PC-3 (cell line): ENCODE data around the gene NVL. TPM values are rescaled to one million over a fixed set of nuclear protein-coding genes. Genes with fewer than 3 reads are reported as not detected.

Source experiments
- ATAC-seq: fragments of 200-7000 bp; cut with Tn5 transposase; 2 replicates; pipeline ENCODE4 v1.9.1; 2020; ENCODE audit warnings: mild to moderate bottlenecking, moderate library complexity
- BruUV-seq: library from RNA; stranded (reverse); fragments of 400-500 nt; replicated peaks from 2 replicates; lab custom pipeline; 2021; lab: Mats Ljungman, UMichigan
- CTCF ChIA-PET: fragments of 300-600 bp; sonication (Branson Sonifier 250); formaldehyde crosslinking; loops from one replicate; lab custom pipeline; 2022; ENCODE audit warnings: antibody characterized with exemption; lab: Charles Lee
- POLR2A ChIA-PET: fragments of 300-600 bp; sonication (Branson Sonifier 250); formaldehyde crosslinking; loops from one replicate; lab custom pipeline; 2022; ENCODE audit warnings: antibody characterized with exemption; ENCODE audit not compliant: unreplicated experiment; lab: Charles Lee
- DNase-seq: peaks from one replicate; pipeline ENCODE4 v3.0.0-alpha.2; 2015
- H2AFZ ChIP-seq: fragments of 300-600 bp; sonication (generic); 2 replicates; pipeline ENCODE4 v1.6.0; 2016; ENCODE audit warnings: antibody characterized with exemption, low read length
- H3F3A ChIP-seq: fragments of 300-600 bp; sonication (generic); one replicate; pipeline ENCODE4 v1.6.0; 2017; ENCODE audit warnings: antibody characterized with exemption, low read length, control low read depth, mild to moderate bottlenecking; ENCODE audit not compliant: unreplicated experiment
- H3K27ac ChIP-seq: fragments of 300-600 bp; sonication (generic); 2 replicates; pipeline ENCODE4 v1.5.1; 2016; ENCODE audit warnings: mild to moderate bottlenecking, low read length
- H3K27me3 ChIP-seq: fragments of 300-600 bp; sonication (generic); 2 replicates; pipeline ENCODE4 v1.6.1; 2016; ENCODE audit warnings: low read length, mixed read lengths
- H3K36me3 ChIP-seq: fragments of 300-600 bp; sonication (generic); 2 replicates; pipeline ENCODE4 v1.6.1; 2016; ENCODE audit warnings: low read depth, mixed run types, low read length, mixed read lengths
- H3K4me1 ChIP-seq: fragments of 300-600 bp; sonication (generic); 2 replicates; pipeline ENCODE4 v1.5.1; 2016; ENCODE audit warnings: low read length; ENCODE audit not compliant: insufficient read depth
- H3K4me2 ChIP-seq: fragments of 300-600 bp; sonication (generic); 2 replicates; pipeline ENCODE4 v1.6.0; 2016; ENCODE audit warnings: low read length
- H3K4me3 ChIP-seq: fragments of 300-600 bp; sonication (generic); 2 replicates; pipeline ENCODE4 v1.5.1; 2016; ENCODE audit warnings: mild to moderate bottlenecking, low read length, mixed read lengths
- H3K79me2 ChIP-seq: fragments of 300-600 bp; sonication (generic); 2 replicates; pipeline ENCODE4 v1.6.1; 2017; ENCODE audit warnings: low read length, mixed read lengths
- H3K9ac ChIP-seq: fragments of 300-600 bp; sonication (generic); 2 replicates; pipeline ENCODE4 v1.6.0; 2016; ENCODE audit warnings: mild to moderate bottlenecking, low read length
- H3K9me2 ChIP-seq: fragments of 300-600 bp; sonication (generic); replicated peaks from 2 replicates; pipeline ENCODE4 v1.6.1; 2016; ENCODE audit warnings: mixed run types, low read length, mixed read lengths
- H3K9me3 ChIP-seq: fragments of 300-600 bp; sonication (generic); 2 replicates; pipeline ENCODE4 v1.6.1; 2016; ENCODE audit warnings: low read length, mixed read lengths
- H4K20me1 ChIP-seq: fragments of 300-600 bp; sonication (generic); 2 replicates; pipeline ENCODE4 v1.6.1; 2016; ENCODE audit warnings: low read length, mixed read lengths
- EZH2 ChIP-seq: fragments of 300-600 bp; sonication (generic); IDR thresholded peaks from one replicate; pipeline ENCODE4 v1.6.1; 2017; ENCODE audit warnings: antibody characterized with exemption, mild to moderate bottlenecking, low read length; ENCODE audit not compliant: unreplicated experiment
- EZH2phosphoT487 ChIP-seq: fragments of 300-600 bp; sonication (generic); IDR thresholded peaks from 2 replicates; pipeline ENCODE4 v1.6.1; 2018; ENCODE audit warnings: mild to moderate bottlenecking, antibody characterized with exemption, low read length, borderline replicate concordance
- intact Hi-C: fragments of 100-400 bp; cut with micrococcal nuclease; formaldehyde crosslinking; loops from 2 replicates; pipeline ENCODE4 v1.9.0; 2023
- total RNA-seq: library from RNA; depleted of rRNA; stranded (reverse); fragments of >200 nt; gene quantifications from 2 replicates; pipeline ENCODE4 v1.2.3, GENCODE V29; 2014
- TF ChIP-seq, protein P1 (sequence below): fragments of 300-600 bp; sonication (generic); conservative IDR thresholded peaks from 2 replicates; pipeline ENCODE4 v1.5.1; 2017; ENCODE audit warnings: antibody characterized with exemption, low read depth, mild to moderate bottlenecking, low read length

Gene NVL
- total RNA-seq, 1 experiment from 2014 or later = 37.1 TPM

DNA sequence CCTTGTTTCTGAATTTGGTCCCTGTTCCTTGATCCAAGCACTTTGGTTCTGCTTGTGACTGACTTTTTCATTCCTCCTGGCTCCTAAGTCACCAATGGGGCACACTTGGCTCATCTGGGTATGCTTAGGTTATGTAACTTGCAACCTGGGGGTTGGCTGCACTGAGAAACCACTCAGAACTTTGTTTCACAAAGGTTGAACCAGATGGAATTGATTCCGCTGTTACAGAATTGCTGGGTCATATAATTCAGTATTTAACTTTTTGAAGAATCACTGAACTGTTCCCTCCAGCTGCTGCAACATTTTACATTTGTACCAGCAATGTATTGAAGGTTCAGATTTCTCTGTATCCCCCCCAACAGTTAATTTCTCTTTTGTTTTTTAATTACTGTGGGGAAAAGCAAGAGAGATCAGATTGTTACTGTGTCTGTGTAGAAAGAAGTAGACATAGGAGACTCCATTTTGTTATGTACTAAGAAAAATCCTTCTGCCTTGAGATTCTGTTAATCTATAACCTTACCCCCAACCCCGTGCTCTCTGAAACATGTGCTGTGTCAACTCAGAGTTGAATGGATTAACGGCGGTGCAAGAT, 9.6 kb upstream of the NVL start:
- H3F3A ChIP-seq = no peaks in the 10 kb centered on the region
- DNase-seq (no peak), ATAC-seq (no peak)
- peaks cover 15% of the 10 kb centered on the region; the same call in 1 of the 2 replicates for H3K9me3 ChIP-seq
- no peak overlapping the region for H3K27ac ChIP-seq
- no peaks in the 10 kb centered on the region; the same call in 1 of the 2 replicates for H3K36me3 ChIP-seq
- H3K4me2 ChIP-seq = no peak overlapping the region
- H3K4me1 ChIP-seq = peaks cover under 1% of the 10 kb centered on the region
- TF ChIP-seq EZH2 (no peak), EZH2phosphoT487 (no peak)
- TF ChIP-seq, protein P1, sequence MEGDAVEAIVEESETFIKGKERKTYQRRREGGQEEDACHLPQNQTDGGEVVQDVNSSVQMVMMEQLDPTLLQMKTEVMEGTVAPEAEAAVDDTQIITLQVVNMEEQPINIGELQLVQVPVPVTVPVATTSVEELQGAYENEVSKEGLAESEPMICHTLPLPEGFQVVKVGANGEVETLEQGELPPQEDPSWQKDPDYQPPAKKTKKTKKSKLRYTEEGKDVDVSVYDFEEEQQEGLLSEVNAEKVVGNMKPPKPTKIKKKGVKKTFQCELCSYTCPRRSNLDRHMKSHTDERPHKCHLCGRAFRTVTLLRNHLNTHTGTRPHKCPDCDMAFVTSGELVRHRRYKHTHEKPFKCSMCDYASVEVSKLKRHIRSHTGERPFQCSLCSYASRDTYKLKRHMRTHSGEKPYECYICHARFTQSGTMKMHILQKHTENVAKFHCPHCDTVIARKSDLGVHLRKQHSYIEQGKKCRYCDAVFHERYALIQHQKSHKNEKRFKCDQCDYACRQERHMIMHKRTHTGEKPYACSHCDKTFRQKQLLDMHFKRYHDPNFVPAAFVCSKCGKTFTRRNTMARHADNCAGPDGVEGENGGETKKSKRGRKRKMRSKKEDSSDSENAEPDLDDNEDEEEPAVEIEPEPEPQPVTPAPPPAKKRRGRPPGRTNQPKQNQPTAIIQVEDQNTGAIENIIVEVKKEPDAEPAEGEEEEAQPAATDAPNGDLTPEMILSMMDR = no peak
- no peak overlapping the region for H3K9ac ChIP-seq
- H3K79me2 ChIP-seq = no peaks in the 10 kb centered on the region
- no peaks in the 10 kb centered on the region for H3K9me2 ChIP-seq
- no peak overlapping the region for H3K4me3 ChIP-seq
- CTCF ChIA-PET = no interaction called here
- H2AFZ ChIP-seq = no peak overlapping the region
- no TSS peak for BruUV-seq
- intact Hi-C loops = no loop called here
- H4K20me1 ChIP-seq = no peaks in the 10 kb centered on the region
- POLR2A ChIA-PET = no interaction called here
- no peaks in the 10 kb centered on the region for H3K27me3 ChIP-seq

GRCh38 chr1:224338150-224338838, 8.3 kb upstream of the NVL start:
- no peak overlapping the region for H3K9ac ChIP-seq
- peaks cover 6% of the 10 kb centered on the region; the same call in 1 of the 2 replicates for H3K9me3 ChIP-seq
- H3K4me2 ChIP-seq = no peak overlapping the region
- ChIA-PET CTCF (no interaction called here), POLR2A (no interaction called here)
- no peaks in the 10 kb centered on the region; the same call in 1 of the 2 replicates for H3K36me3 ChIP-seq
- no peaks in the 10 kb centered on the region for H3K27me3 ChIP-seq
- H3K79me2 ChIP-seq = no peaks in the 10 kb centered on the region
- H3K4me3 ChIP-seq = no peak overlapping the region
- H3K9me2 ChIP-seq = no peaks in the 10 kb centered on the region
- H3K4me1 ChIP-seq = peaks cover 13% of the 10 kb centered on the region
- intact Hi-C loops = no loop called here
- no TSS peak for BruUV-seq
- no peak overlapping the region for H2AFZ ChIP-seq
- ATAC-seq = no peak
- no peaks in the 10 kb centered on the region for H3F3A ChIP-seq
- DNase-seq = no peak
- H3K27ac ChIP-seq = no peak overlapping the region
- H4K20me1 ChIP-seq = no peaks in the 10 kb centered on the region
- TF ChIP-seq, protein P1 = no peak
- TF ChIP-seq EZH2phosphoT487 = no peak
- TF ChIP-seq EZH2 = no peak
